Astrocyte of the spinal cord (primary cell): ENCODE data around the gene ATP6V1G1.
A peak's percentile ranks its signal among the peaks of the same experiment; 100 is the strongest.

ENCODE experiments used
- DNase-seq: peaks from one replicate; pipeline ENCODE4 v3.0.0; 2011; ENCODE audit warnings: low read depth, low spot score
- H3K4me3 ChIP-seq: 2 replicates; pipeline ENCODE4 v1.5.1; 2011; ENCODE audit warnings: low read depth, mild to moderate bottlenecking, low read length, moderate library complexity
- in situ Hi-C: cut with HindIII; loops from 2 replicates; pipeline ENCODE4 v1.10.0; 2017; ENCODE audit warnings: low sequenced_read_pairs
- TF ChIP-seq, protein P1 (sequence below): IDR thresholded peaks from 2 replicates; pipeline ENCODE4 v1.5.1; 2012; ENCODE audit warnings: low read depth, mild to moderate bottlenecking, low read length, inconsistent platforms

Gene ATP6V1G1

DNA sequence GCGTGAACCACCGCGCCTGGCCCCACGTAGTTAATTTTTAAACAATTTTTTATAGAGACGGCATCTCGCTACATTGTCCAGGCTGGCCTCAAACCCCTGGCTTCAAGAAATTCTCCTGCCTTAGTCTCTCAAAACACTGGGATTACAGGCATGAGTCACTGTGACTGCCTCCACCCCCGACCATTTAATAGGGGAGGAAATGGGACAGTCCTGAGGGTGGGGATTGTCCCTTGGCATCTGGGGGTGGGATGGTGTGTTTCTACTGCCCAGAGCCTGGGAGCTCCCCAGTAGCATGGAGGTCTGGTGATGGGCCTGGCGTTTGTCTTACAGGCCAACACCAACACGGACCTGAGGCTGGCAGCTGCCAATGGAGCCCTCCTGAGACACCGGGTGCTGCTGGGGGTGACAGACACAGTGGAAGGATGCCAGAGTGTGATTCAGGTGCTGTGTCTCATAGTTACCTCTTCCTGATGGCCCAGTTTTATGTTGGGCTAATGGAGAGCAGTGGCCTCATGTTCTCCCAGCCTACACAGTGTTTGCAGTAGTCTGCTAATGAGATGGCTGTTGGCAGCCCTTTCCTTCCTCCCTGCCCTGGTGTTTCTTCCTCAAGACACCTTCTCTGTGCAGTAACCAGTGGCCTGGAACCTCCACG lies 46.0 kb downstream of the ATP6V1G1 start:
- DNase-seq = no peak
- TF ChIP-seq, protein P1, sequence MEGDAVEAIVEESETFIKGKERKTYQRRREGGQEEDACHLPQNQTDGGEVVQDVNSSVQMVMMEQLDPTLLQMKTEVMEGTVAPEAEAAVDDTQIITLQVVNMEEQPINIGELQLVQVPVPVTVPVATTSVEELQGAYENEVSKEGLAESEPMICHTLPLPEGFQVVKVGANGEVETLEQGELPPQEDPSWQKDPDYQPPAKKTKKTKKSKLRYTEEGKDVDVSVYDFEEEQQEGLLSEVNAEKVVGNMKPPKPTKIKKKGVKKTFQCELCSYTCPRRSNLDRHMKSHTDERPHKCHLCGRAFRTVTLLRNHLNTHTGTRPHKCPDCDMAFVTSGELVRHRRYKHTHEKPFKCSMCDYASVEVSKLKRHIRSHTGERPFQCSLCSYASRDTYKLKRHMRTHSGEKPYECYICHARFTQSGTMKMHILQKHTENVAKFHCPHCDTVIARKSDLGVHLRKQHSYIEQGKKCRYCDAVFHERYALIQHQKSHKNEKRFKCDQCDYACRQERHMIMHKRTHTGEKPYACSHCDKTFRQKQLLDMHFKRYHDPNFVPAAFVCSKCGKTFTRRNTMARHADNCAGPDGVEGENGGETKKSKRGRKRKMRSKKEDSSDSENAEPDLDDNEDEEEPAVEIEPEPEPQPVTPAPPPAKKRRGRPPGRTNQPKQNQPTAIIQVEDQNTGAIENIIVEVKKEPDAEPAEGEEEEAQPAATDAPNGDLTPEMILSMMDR = no peak
- in situ Hi-C loops = no loop called here
- H3K4me3 ChIP-seq = no peak overlapping the region

DNA sequence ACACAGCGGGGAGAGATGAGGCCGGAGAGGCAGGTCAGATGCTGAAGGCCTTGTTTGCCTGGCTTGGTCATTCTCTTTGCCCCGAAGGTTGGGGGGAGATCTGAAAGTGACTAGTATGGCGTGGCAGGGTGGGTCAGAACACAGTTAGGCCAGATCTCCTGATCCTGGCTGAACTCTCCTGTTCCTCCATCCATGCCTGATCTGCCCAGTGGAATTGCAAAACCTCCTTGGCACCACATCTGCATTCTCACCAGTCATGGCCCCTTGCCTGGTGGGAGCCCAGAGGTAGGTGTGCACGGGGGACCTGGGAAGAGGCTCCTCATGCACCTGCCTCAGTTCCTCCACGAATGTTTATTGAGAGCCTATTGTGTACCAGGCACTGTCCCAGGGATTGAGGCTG lies 46.8 kb downstream of the ATP6V1G1 start:
- TF ChIP-seq, protein P1 = no peak
- no peak for DNase-seq
- in situ Hi-C loops = no loop called here
- no peak overlapping the region for H3K4me3 ChIP-seq

DNA sequence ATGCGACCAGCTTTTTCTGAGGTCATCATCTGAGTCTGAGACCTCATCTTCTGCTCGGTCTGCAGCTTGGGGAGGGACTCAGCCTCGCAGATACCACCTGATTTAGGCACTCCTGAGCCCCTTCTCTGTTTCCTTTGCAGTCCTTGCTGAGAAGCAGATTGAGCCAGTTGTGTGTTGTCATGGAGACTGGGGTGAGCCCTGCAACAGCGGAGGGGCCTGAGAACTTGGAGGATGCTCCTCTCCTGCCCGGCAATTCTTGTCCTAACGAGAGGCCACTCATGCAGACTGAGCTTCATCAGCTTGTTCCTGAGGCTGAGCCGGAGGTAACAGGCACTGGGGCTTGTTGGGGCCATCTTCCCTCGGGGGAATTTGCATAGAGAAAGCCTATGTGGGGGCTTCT lies 50.8 kb downstream of the ATP6V1G1 start:
- no peak overlapping the region for H3K4me3 ChIP-seq
- in situ Hi-C loops = no loop called here
- no peak for DNase-seq
- TF ChIP-seq, protein P1 = no peak

DNA sequence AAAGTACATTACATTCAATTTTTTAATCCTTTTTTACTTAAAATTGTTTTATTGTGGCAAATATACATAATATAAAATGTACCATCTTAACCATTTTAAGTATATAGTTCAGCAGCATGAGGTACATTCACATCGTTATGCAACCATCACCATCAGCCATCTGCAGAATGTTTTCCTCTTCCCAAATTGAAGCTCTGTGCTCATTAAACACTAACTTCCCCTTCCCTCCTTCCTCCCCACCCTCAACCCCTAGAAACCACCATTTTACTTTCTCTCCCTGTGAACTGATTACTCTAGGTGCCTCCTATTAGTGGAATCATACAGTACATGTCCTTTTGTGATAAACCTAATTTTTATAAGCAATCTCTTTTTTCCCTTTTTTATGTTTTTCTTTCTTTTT lies 54.4 kb downstream of the ATP6V1G1 start:
- H3K4me3 ChIP-seq = no peak overlapping the region
- in situ Hi-C loops = no loop called here
- DNase-seq = no peak
- TF ChIP-seq, protein P1 = no peak

DNA sequence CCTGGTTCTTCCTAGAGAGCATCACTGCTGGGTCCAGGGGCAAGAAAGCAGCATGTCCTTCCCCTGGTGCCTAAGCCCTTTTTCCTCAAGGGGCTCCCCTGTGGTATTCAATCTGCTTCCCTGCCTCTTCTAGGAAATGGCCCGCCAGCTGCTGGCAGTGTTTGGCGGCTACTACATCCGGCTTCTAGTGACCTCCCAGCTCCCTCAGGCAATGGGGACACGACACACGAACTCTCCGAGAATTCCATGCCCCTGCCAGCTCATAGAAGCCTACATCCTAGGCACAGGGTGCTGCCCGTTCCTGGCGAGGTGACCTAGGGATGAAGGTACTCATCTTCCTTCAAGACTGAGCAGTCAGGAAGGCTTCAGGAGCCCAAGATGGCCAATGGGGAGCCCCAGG lies 55.4 kb downstream of the ATP6V1G1 start:
- in situ Hi-C loops = no loop called here
- no peak overlapping the region for H3K4me3 ChIP-seq
- TF ChIP-seq, protein P1 = no peak
- no peak for DNase-seq

DNA sequence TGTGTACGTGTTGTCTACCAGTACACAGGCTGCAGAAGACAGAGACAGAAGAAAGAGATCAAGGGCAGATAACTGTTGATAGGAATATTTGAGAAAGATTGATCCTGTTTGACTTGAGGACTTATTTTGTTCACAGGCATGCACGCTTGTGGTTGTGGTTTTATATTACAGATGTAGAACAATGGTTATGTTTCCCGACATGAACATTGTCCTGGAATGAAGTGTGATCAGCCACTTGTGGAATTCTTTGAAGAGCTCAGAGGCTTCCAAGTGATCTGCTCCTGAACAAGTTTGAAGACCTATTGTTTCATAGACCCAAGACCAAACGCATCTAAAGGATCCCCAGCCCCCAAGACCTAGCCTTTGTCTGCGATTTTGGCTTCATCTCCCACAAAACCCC lies 56.3 kb downstream of the ATP6V1G1 start:
- TF ChIP-seq, protein P1 = no peak
- H3K4me3 ChIP-seq = no peak overlapping the region
- in situ Hi-C loops = no loop called here
- peak; percentile 10 for DNase-seq
